Activated CD4-positive, alpha-beta T cell treated with anti-CD3 and anti-CD28 coated beads, Interleukin-2, amount 50 U/mL, for 4 hours (primary cell): ENCODE results near the gene PLBD2.

ENCODE experiments used
- DNase-seq, 2 experiments: peaks; one replicate each; pipeline ENCODE4 v3.0.0-alpha.2; 2020

The PLBD2 gene

DNA sequence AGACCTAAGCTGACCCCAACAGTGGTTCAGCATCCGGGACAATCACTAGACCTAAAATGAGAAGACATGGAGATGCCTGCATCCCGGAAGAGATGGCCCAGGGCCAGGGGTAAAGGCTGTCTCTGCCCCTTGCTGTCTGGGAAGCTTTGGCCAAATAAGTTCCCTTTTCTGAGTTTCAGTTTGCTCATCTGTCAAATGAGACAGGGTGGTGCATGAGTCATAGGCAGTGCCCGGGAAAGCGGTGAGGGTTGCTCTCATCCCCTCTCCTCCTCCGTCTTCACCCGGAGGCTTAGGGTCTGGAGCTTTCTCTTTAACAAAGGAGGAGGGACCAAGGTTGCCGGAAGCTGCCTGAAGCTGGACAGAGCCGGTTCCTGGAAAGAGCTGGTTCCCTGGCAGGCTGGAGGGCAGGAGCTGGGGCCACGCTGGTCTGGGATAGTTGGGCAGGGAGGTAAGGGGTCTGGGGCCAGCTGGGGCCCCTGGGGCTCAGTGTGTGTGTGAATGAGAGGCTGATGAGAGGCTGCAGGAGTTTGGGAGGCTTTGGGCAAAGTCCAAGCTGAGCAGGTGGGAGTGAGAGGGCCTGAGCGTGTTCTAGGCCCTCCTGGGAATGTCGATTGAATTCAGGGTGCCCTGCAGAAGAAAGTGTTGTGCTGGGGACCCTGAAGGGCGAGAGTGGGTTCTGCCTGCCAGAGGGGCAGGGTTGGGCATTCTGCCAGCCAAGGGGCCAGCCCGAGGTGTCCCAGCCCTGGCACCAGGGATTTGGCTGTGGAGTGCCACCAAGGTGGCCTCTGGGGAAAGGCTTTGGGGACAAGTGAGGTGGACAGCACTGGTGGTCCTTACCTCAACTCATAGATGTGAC is 63.9 kb downstream of the PLBD2 start, which contains the start of gene SDSL:
TSS of gene SDSL (plus strand) at position 351 of the 856 bp plus-strand sequence. CDS start 5,603 bp downstream, outside the sequence.
- DNase-seq, result no peak

DNA sequence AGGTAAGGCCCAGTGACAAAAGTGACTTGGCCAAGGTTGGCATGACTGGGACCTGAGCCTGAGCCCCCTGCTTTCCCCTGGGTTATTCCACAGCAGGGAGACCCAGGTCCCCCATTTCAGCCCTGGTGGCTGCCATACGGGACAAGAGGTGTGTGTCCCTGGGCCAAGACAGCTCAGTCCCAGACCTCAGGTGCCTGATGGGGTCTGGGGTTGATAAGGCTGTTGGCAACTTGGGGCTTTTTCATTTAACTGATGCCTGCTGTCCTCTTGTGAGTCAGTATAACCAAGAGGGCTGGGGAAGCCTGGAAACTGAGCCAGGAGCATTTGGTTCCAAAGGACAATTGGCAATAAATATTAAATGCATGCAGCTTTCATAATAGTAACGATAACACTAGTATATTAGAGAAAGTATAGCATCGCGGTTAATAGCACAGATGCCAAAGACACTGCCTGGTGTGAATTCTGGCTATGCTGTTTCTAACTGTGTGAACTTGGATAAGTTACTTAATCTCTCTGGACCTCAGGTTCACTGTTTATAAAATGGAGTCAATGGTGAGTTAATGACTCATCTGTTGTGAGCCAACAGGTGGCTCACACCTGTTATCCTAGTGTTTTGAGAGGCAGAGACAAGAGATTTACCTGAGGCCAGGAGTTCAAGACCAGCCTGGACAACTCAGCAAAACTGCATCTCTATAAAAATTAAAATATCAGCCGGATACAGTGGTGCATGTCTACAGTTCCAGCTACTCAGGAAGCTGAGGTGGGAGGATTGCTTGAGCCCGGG is 64.7 kb downstream of the PLBD2 start:
- no peak for DNase-seq

DNA sequence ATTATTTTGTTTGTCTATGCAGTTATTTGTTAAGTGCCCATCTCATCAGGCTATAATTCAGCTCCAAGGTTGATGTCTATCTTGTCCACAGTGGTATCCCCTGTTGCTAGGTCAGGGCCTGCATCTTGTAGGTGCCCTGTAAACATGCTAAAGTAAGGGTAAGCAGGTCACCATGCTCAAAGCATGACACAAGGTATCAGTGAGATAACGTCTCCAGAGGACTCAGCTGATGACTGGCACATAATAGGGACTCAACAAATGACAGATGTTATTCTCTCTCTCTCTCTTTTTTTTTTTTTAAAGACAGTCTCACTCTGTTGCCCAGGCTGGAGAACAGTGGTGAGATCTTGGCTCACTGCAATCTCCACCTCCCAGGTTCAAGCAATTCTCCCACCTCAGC is 66.1 kb downstream of the PLBD2 start:
- DNase-seq, result no peak

GRCh38 chr12:113424915-113425823 is 66.8 kb downstream of the PLBD2 start:
- peak; percentile 35 to 44 for DNase-seq

DNA sequence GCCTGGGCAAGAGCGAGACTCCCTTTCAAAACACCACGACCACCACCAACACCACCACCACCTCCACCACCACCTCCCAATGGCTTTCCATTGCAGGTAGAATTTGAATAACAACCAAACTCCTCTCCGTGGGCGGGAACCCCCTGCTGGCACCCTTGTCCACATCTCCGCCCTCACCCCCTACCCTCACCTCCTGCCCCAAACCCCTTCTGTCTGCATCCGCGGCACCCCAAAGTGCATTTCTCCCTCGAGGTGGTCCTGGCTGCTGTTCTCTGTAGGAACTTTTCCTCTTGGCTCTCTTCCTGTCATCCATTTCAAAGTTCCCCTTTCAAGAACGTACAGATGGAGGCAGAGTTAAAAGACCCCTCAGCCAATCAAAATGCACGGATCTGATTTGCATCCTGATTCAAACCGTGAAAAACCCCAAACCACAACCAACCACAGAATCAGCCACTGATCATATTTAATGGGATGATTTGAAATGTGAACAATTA is 67.6 kb downstream of the PLBD2 start:
- no peak for DNase-seq

DNA sequence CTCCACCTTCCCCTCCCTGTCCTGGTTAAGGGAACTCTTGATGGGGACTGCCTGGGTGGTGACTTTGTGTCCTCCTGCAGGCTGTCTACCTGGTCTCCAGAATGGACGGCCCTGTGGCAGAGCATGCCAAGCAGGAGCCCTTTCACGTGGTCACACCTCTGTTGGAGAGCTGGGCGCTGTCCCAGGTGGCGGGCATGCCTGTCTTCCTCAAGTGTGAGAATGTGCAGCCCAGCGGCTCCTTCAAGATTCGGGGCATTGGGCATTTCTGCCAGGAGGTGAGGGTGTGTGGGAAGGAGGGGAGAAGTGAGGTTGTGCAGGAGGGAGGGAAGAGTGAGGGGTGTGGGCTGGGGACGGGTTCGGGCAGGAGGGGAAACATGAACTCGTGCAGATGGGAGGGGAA is 69.5 kb downstream of the PLBD2 start:
- no peak for DNase-seq

GRCh38 chr12:113428482-113428881 is 70.1 kb downstream of the PLBD2 start:
- DNase-seq, result no peak

DNA sequence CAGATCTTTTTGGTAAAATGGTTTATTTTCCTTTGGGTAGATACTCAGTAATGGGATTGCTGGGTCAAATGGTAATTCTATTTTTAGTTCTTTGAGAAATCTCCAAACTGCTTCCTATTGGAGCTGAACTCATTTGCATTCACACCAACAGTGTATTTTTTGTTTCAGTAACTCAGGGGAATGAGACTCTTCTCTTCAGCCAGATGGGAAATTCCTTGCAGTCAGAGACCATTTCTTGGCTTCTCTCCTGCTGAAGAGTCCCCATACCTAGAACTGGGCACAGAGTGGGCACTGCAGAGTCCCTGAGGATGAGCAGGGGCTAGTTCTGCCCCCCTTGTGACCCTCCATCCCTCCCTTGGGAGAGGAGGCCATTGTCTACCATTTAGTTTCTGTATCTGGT is 74.6 kb downstream of the PLBD2 start:
- DNase-seq, result no peak

- no peak for DNase-seq
Measured at GRCh38 chr12:113435367-113435766, 77.0 kb downstream of the PLBD2 start.

DNA sequence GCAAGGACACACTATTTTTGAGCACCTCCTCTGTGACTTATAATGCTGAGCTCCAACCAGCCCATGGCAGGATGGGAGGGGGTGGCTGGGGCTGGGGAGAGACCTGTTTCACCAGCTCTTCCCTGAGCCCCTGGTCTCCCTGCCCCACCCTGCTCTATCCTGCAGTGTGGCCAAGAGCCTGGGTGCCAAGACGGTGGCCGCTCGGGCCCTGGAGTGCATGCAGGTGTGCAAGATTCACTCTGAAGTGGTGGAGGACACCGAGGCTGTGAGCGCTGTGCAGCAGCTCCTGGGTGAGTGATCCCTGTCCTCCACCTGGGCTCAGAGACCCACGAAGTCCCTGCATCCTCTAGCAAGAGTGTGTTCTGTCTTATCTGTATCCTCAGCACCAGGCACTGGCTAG is 78.2 kb downstream of the PLBD2 start:
- no peak for DNase-seq

DNA sequence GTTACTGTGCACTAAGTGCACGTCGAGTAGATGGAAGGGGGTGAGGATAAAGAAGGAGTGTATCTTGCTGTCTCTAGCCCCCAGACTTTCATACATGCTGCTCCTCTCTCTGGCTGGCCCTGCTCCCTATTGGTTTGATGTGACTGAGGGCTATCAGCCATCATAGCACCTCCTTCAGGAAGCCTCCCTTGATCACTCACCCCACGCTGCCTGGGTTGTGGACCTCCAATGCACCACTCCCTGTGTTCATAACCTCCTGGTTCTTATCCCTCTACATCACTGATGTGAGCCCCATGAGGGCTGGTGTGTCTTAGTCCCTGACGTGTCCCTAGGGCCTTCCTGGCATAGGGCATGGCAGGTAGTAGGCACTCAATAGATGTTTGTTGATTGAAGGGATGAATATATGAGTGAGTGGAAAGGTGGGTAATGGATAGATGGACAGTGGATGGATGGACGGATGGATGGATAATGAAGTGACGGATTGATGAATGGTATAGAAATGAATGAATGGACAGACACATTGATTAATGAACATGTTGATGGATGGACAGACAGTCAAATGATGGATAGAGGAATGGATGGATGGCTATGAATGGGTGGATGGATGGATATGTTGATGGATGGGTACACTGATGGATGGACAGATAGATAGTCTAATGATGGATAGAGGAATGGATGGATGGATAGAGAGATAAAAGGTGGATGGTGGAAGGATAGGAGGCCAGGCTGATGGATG is 78.8 kb downstream of the PLBD2 start:
- DNase-seq, result no peak

DNA sequence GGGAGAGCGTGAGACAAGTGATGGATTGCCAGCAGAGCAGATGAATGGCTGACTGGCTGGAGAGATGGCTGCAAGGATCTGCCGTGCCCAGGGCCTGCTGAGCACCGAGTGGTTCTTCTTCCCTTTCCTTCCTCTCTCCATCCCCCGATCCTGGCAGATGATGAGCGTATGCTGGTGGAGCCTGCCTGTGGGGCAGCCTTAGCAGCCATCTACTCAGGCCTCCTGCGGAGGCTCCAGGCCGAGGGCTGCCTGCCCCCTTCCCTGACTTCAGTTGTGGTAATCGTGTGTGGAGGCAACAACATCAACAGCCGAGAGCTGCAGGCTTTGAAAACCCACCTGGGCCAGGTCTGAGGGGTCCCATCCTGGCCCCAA is 79.3 kb downstream of the PLBD2 start:
- no peak for DNase-seq

- DNase-seq, result no peak
Measured at GRCh38 chr12:113438523-113439300, 80.3 kb downstream of the PLBD2 start.

DNA sequence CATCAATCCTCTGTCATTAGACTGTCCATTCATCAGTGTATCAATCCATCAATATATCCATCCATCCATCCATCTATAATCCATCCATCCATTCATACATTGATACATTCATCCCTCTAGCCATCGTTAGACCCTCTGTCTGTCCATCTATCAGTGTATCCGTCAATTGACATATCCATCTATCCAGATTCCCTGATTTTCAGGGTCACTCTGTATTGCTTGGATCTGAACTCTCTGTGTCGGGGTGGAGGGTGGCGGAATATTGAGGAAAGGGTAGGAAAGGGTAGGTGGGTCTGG is 80.9 kb downstream of the PLBD2 start:
- DNase-seq, result no peak

GRCh38 chr12:113439606-113440030 is 81.2 kb downstream of the PLBD2 start:
- no peak for DNase-seq

DNA sequence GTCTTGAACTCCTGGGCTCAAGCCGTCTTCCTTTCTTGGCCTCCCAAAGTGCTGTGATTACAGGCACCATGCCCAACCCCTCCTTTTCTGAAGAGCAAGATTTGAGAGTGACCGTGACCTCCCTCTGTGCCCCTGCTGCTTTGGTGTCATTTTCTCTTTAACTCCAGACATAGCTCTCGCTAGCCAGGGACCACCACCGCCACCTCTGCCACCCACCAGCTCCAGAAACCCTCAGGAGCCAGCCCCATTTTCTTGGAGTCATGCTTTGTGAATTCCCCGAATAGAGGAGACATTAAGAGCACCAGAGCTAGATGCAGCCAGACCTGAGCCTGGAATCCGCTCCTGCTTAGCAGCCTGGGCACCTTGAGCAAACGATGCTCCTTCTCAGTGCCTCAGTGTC is 81.9 kb downstream of the PLBD2 start:
- no peak for DNase-seq
